ENCODE results near the gene DGKG. TPM values are rescaled to one million over a fixed set of nuclear protein-coding genes. Genes with fewer than 3 reads are reported as not detected.

DGKG gene
- total and polyA plus RNA-seq, 2 of the 8 experiments (the other 6 are each of a cell fraction or from before 2014, with no cell fraction given): 0.30 to 0.48 TPM

GRCh38 chr3:186342197-186342596, 19.8 kb downstream of the DGKG start:
- Histone ChIP-seq H3K79me1 (ENCODE audit: low read depth, low read length) (no peaks in the 10 kb centered on the region), H4K20me1 (replicated peaks in 1 of 2; ENCODE audit: control insufficient read depth in 1 of 2, insufficient read depth in 2 of 2, low read length in 2 of 2) (no peaks in the 10 kb centered on the region)
- CTCF ChIA-PET (ENCODE audit: partially characterized antibody): interaction anchor here (0.8 kb wide), 1 partner anchor 10 kb away, joined by 4 read pairs; no protein-coding TSS in a partner anchor

More at GRCh38 chr3:186342197-186342596, 19.8 kb downstream of the DGKG start:
- Histone ChIP-seq H3K23me2 (ENCODE audit: low read depth, low read length) (no peaks in the 10 kb centered on the region), H2AFZ (ENCODE audit: low read length) (no peak overlapping the region), H3K4me1 (replicated peaks in 1 of 4; ENCODE audit: control insufficient read depth in 3 of 4, insufficient read depth in 4 of 4, low read length in 3 of 4) (no peaks in the 10 kb centered on the region), H3K27me3 (replicated peaks in 1 of 4; ENCODE audit: control insufficient read depth in 3 of 4, extremely low read depth in 1 of 4, insufficient read depth in 3 of 4, low read length in 3 of 4) (no peaks in the 10 kb centered on the region), H3K4ac (replicated peaks; ENCODE audit: insufficient read length, low read depth, low read length) (no peak overlapping the region), H4K8ac (ENCODE audit: extremely low read depth, insufficient read depth, low read length) (no peak overlapping the region), H2AK5ac (ENCODE audit: low read depth, low read length) (no peak overlapping the region), H2BK20ac (ENCODE audit: low read length) (no peak overlapping the region), H3K27ac (ENCODE audit: low read depth, low read length) (no peak overlapping the region), H2BK5ac (ENCODE audit: low read depth, low read length) (no peak overlapping the region), H2BK120ac (replicated peaks; ENCODE audit: low read depth, low read length) (no peak overlapping the region), H2BK12ac (ENCODE audit: low read depth, low read length) (no peak overlapping the region), H3K79me2 (ENCODE audit: control insufficient read depth in 1 of 2, insufficient read depth in 2 of 2, low read length in 2 of 2) (no peaks in the 10 kb centered on the region), H3K56ac (replicated peaks; ENCODE audit: insufficient read length, low read depth, low read length) (no peak overlapping the region), H3K9ac (replicated peaks in 1 of 4; ENCODE audit: extremely low read depth in 1 of 4, low read depth in 3 of 4, low read length in 3 of 4) (no peak overlapping the region), H3K18ac (ENCODE audit: extremely low read depth, low read length) (no peak overlapping the region), H3K9me3 (ENCODE audit: insufficient read depth in 2 of 2, low read depth in 1 of 2, low read length in 1 of 2) (no peaks in the 10 kb centered on the region), H4K5ac (ENCODE audit: insufficient read length, low read depth, low read length) (no peak overlapping the region), H4K91ac (replicated peaks; ENCODE audit: insufficient read length, low read length) (no peak overlapping the region), H3K4me2 (ENCODE audit: insufficient read depth in 1 of 2, low read depth in 2 of 2, low read length in 2 of 2) (no peak overlapping the region), H3K36me3 (ENCODE audit: control insufficient read depth in 2 of 4, insufficient read depth in 4 of 4, low read length in 3 of 4) (no peaks in the 10 kb centered on the region), H2BK15ac (ENCODE audit: low read length) (no peak overlapping the region), H3K14ac (ENCODE audit: insufficient read length) (no peak overlapping the region), H3K23ac (ENCODE audit: insufficient read length) (no peak overlapping the region), H3K4me3 (ENCODE audit: extremely low read depth in 1 of 4, insufficient read depth in 2 of 4, low read depth in 3 of 4, low read length in 4 of 4) (no peak overlapping the region)
- FAIRE-seq: no peak
- no peak for TF ChIP-seq SAP30 (IDR thresholded peaks at IDR 0.05; ENCODE audit: insufficient read depth, insufficient replicate concordance, low read length)
- no peak for TF ChIP-seq EP300 (IDR thresholded peaks at IDR 0.05; ENCODE audit: borderline replicate concordance in 1 of 2, low read depth in 2 of 2, low read length in 2 of 2)
- TF ChIP-seq ATF2 (IDR thresholded peaks at IDR 0.05; ENCODE audit: low read length): no peak
- no peak for TF ChIP-seq TAF7 (optimal IDR thresholded peaks at IDR 0.05; ENCODE audit: borderline replicate concordance, low read depth, low read length)
- no peak for TF ChIP-seq KDM1A (IDR thresholded peaks at IDR 0.05; ENCODE audit: borderline replicate concordance, low read length)
- no peak for TF ChIP-seq TAF1 (IDR thresholded peaks at IDR 0.05; ENCODE audit: low read depth, low read length)
- no peak for TF ChIP-seq SIN3A (conservative IDR thresholded peaks at IDR 0.05 in 1 of 2, IDR thresholded peaks at IDR 0.05 in 1 of 2; ENCODE audit: low read depth in 1 of 2, low read length in 2 of 2)
- no peak for TF ChIP-seq EZH2 (IDR thresholded peaks at IDR 0.05; ENCODE audit: low read depth, low read length, severe bottlenecking)
- TF ChIP-seq NANOG (IDR thresholded peaks at IDR 0.05; ENCODE audit: insufficient read depth, low read depth, low read length, poor library complexity, severe bottlenecking): no peak
- TF ChIP-seq SUZ12 (IDR thresholded peaks at IDR 0.05; ENCODE audit: low read length): no peak
- no peak for TF ChIP-seq E2F6 (IDR thresholded peaks at IDR 0.05)
- WGBS, 2 experiments (ENCODE audit: extremely low coverage in 1 of 2, insufficient coverage in 1 of 2, insufficient read length in 1 of 2, insufficient replicate concordance in 2 of 2, low coverage in 1 of 2, low lambda C conversion rate in 2 of 2, missing lambda C conversion rate in 1 of 2): 95% methylated on average over 5 of the region's 5 CpGs; no CpG with 5 or more reads in 1 of the 2 experiments
- no peak for DNase-seq (ENCODE audit: low read depth in 1 of 2, low spot score in 2 of 2)
- POLR2A ChIA-PET (ENCODE audit: partially characterized antibody): no interaction called here
